Keratinocyte (primary cell): ENCODE results near the gene GATAD2B. TPM values are rescaled to one million over a fixed set of nuclear protein-coding genes. Genes with fewer than 3 reads are reported as not detected.

Source experiments
- DNase-seq: peaks from one replicate; pipeline ENCODE4 v3.0.0-alpha.2; 2011; ENCODE audit warnings: low read depth, missing footprints, low spot score
- FAIRE-seq: peaks from 2 replicates; lab custom pipeline; 2011; peaks lifted over from hg19 to GRCh38; lab: Jason Lieb, UNC
- H2AFZ ChIP-seq: 2 replicates; pipeline ENCODE4 v1.6.0; 2012; ENCODE audit warnings: low read length, control low read depth, inconsistent platforms; ENCODE audit not compliant: control insufficient read depth
- H3K27ac ChIP-seq: 2 replicates; pipeline ENCODE4 v1.5.1; 2011; ENCODE audit warnings: low read length; ENCODE audit not compliant: control insufficient read depth, insufficient read depth
- H3K27me3 ChIP-seq: 3 replicates; pipeline ENCODE4 v1.6.0; 2011; ENCODE audit warnings: low read length; ENCODE audit not compliant: control insufficient read depth, insufficient read depth; ENCODE audit errors: extremely low read depth
- H3K36me3 ChIP-seq, 2 experiments: 2 replicates in 1 of 2; 3 replicates in 1 of 2; pipeline ENCODE4 v1.5.1; 2011; ENCODE audit warnings: low read length in 2 of 2, mild to moderate bottlenecking in 1 of 2; ENCODE audit not compliant: control insufficient read depth in 2 of 2, insufficient read depth in 2 of 2; ENCODE audit errors: extremely low read depth in 1 of 2
- H3K4me1 ChIP-seq: 3 replicates; pipeline ENCODE4 v1.5.1; 2011; ENCODE audit warnings: low read length; ENCODE audit not compliant: control insufficient read depth, insufficient read depth; ENCODE audit errors: extremely low read depth
- H3K4me2 ChIP-seq: 3 replicates; pipeline ENCODE4 v1.6.0; 2011; ENCODE audit warnings: low read depth, low read length; ENCODE audit not compliant: control insufficient read depth, insufficient read depth; ENCODE audit errors: extremely low read depth
- H3K4me3 ChIP-seq, 3 experiments: fragments of 200-600 bp in 1 of 3; sonication (generic) in 1 of 3; 2 replicates in 2 of 3; 3 replicates in 1 of 3; pipeline ENCODE4 v1.5.1; 2011 to 2016; ENCODE audit warnings: low read length in 3 of 3, mild to moderate bottlenecking in 3 of 3, control low read depth in 2 of 3, inconsistent platforms in 1 of 3, low read depth in 1 of 3, mixed read lengths in 1 of 3, mixed run types in 1 of 3, moderate library complexity in 1 of 3; ENCODE audit not compliant: control insufficient read depth in 2 of 3, insufficient read depth in 2 of 3; ENCODE audit errors: extremely low read depth in 1 of 3
- H3K79me2 ChIP-seq: 2 replicates; pipeline ENCODE4 v1.6.0; 2012; ENCODE audit warnings: low read length; ENCODE audit not compliant: control insufficient read depth, insufficient read depth
- H3K9ac ChIP-seq: 3 replicates; pipeline ENCODE4 v1.6.0; 2011; ENCODE audit warnings: low read length; ENCODE audit not compliant: control insufficient read depth, insufficient read depth; ENCODE audit errors: extremely low read depth
- H3K9me1 ChIP-seq: 3 replicates; pipeline ENCODE4 v1.6.0; 2011; ENCODE audit warnings: low read length; ENCODE audit not compliant: control insufficient read depth, insufficient read depth; ENCODE audit errors: extremely low read depth
- H3K9me3 ChIP-seq: 2 replicates; pipeline ENCODE4 v1.5.1; 2012; ENCODE audit warnings: low read depth, low read length; ENCODE audit not compliant: control insufficient read depth
- H4K20me1 ChIP-seq: 3 replicates; pipeline ENCODE4 v1.6.0; 2011; ENCODE audit warnings: low read length; ENCODE audit not compliant: control insufficient read depth, insufficient read depth; ENCODE audit errors: extremely low read depth
- CTCF ChIP-seq, 3 experiments: IDR thresholded peaks in 1 of 3; conservative IDR thresholded peaks in 1 of 3; optimal IDR thresholded peaks in 1 of 3; 2 replicates in 2 of 3; 3 replicates in 1 of 3; pipeline versions ENCODE3 to v1.5.1; 2011; ENCODE audit warnings: low read length in 3 of 3, mild to moderate bottlenecking in 3 of 3, moderate library complexity in 2 of 3, control low read depth in 1 of 3, inconsistent platforms in 1 of 3; ENCODE audit not compliant: insufficient read depth in 2 of 3; ENCODE audit errors: extremely low read depth in 1 of 3
- EZH2 ChIP-seq: IDR thresholded peaks from one replicate; pipeline ENCODE4 v1.6.1; 2012; ENCODE audit warnings: inconsistent platforms, mild to moderate bottlenecking, low read length, moderate library complexity
- dilution Hi-C: fragments of 300-500 bp; cut with MboI; formaldehyde crosslinking; loops from one replicate; pipeline ENCODE4 v1.7.0; 2020; ENCODE audit warnings: low sequenced_read_pairs; ENCODE audit not compliant: extremely low pct_ligation_motif_present
- polyA plus RNA-seq, 5 experiments: library from polyadenylated mRNA; depleted of rRNA in 3 of 5; stranded (reverse) in 3 of 5; stranded (forward) in 1 of 5; unstranded in 1 of 5; fragments of >200 nt; gene quantifications; 1 replicate in 1 of 5; 2 replicates in 3 of 5; 3 replicates in 1 of 5; pipeline versions ENCODE4 v1.2.1 to v1.2.3, GENCODE V29; 2011 to 2012; ENCODE audit warnings: missing spikeins in 2 of 5, low read depth in 1 of 5, low replicate concordance in 1 of 5

Gene GATAD2B
- polyA plus RNA-seq, 1 donor (not counting 4 experiments of a cell fraction or from before 2014, with no cell fraction given), result 6.1 TPM

- H3K27me3 ChIP-seq, result no peaks in the 10 kb centered on the region
- H3K9ac ChIP-seq, result no peak overlapping the region
- H2AFZ ChIP-seq, result no peak overlapping the region
- no peaks in the 10 kb centered on the region for H4K20me1 ChIP-seq
- no peaks in the 10 kb centered on the region for H3K9me3 ChIP-seq
- peaks cover 30 to 38% of the 10 kb centered on the region in 2 experiments for H3K36me3 ChIP-seq
- H3K79me2 ChIP-seq, result no peaks in the 10 kb centered on the region
- H3K4me3 ChIP-seq, result no peak overlapping the region
- TF ChIP-seq EZH2 (no peak), CTCF (optimal IDR thresholded peaks at IDR 0.05 in 1 of 3, IDR thresholded peaks at IDR 0.05 in 1 of 3, conservative IDR thresholded peaks at IDR 0.05 in 1 of 3; ENCODE audit: extremely low read depth in 1 of 3, insufficient read depth in 2 of 3, low read length in 3 of 3) (no peak)
- DNase-seq (no peak), FAIRE-seq (no peak)
- H3K27ac ChIP-seq, result no peak overlapping the region
- no peaks in the 10 kb centered on the region for H3K9me1 ChIP-seq
- H3K4me2 ChIP-seq, result no peak overlapping the region
- H3K4me1 ChIP-seq, result no peaks in the 10 kb centered on the region
- dilution Hi-C loops, result no loop called here
Observed at GRCh38 chr1:153933430-153933829, 10.7 kb upstream of the GATAD2B start.

GRCh38 chr1:153932156-153933131 is 9.7 kb upstream of the GATAD2B start:
- H3K27me3 ChIP-seq, result no peaks in the 10 kb centered on the region
- dilution Hi-C loops, result no loop called here
- H4K20me1 ChIP-seq, result no peaks in the 10 kb centered on the region
- no peak overlapping the region for H3K27ac ChIP-seq
- H3K4me1 ChIP-seq, result no peaks in the 10 kb centered on the region
- FAIRE-seq (no peak), DNase-seq (no peak)
- peaks cover 23 to 33% of the 10 kb centered on the region in 2 experiments for H3K36me3 ChIP-seq
- H3K79me2 ChIP-seq, result no peaks in the 10 kb centered on the region
- no peaks in the 10 kb centered on the region for H3K9me3 ChIP-seq
- no peaks in the 10 kb centered on the region for H3K9me1 ChIP-seq
- H3K4me3 ChIP-seq, result no peak overlapping the region
- no peak overlapping the region for H3K9ac ChIP-seq
- no peak for TF ChIP-seq CTCF (optimal IDR thresholded peaks at IDR 0.05 in 1 of 3, IDR thresholded peaks at IDR 0.05 in 1 of 3, conservative IDR thresholded peaks at IDR 0.05 in 1 of 3; ENCODE audit: extremely low read depth in 1 of 3, insufficient read depth in 2 of 3, low read length in 3 of 3)
- no peak for TF ChIP-seq EZH2
- no peak overlapping the region for H3K4me2 ChIP-seq
- H2AFZ ChIP-seq, result no peak overlapping the region
